HepG2 (cell line): ENCODE data around the gene PHKG2. TPM values are rescaled to one million over a fixed set of nuclear protein-coding genes. Genes with fewer than 3 reads are reported as not detected.

Experiments used
- KAT2B ChIP-seq: fragments of 150-350 bp; IDR thresholded peaks from 2 replicates; pipeline ENCODE4 v1.6.1; 2014; ENCODE audit warnings: low read depth, low read length, borderline replicate concordance
- KLF13 ChIP-seq: sonication (generic); formaldehyde crosslinking; IDR thresholded peaks from 2 replicates; pipeline ENCODE4 v1.4.0; 2020; ENCODE audit warnings: mild to moderate bottlenecking, missing genetic modification reagents
- MEIS2 ChIP-seq: sonication (generic); formaldehyde crosslinking; IDR thresholded peaks from 2 replicates; pipeline ENCODE4 v1.9.0; 2021; ENCODE audit warnings: mild to moderate bottlenecking, missing genetic modification reagents
- TRIM24 ChIP-seq: sonication (generic); formaldehyde crosslinking; IDR thresholded peaks from 2 replicates; pipeline ENCODE4 v1.8.0; 2022; ENCODE audit warnings: mild to moderate bottlenecking, missing genetic modification reagents
- polyA plus RNA-seq, 8 experiments: library from polyadenylated mRNA; depleted of rRNA in 3 of 8; stranded (reverse) in 7 of 8; unstranded in 1 of 8; fragments of >200 nt; fragmentation: Illumina TruSeq in 4 of 8; extraction: Trizol in 4 of 8; gene quantifications; 2 replicates each; pipeline versions ENCODE4 v1.2.1 to v1.2.3, GENCODE V29; 2011 to 2016; ENCODE audit warnings: low read depth in 4 of 8, missing spikeins in 1 of 8, mixed read lengths in 1 of 8; ENCODE audit not compliant: insufficient read depth in 1 of 8
- total RNA-seq, 5 experiments: library from RNA; depleted of rRNA; stranded (reverse); fragments of >200 nt; fragmentation: Illumina TruSeq; extraction: Trizol; gene quantifications; 2 replicates each; pipeline ENCODE4 v1.2.3, GENCODE V29; 2016; ENCODE audit warnings: low read depth in 1 of 5
- TF ChIP-seq, protein P1 (sequence below): sonication (generic); formaldehyde crosslinking; IDR thresholded peaks from 2 replicates; pipeline ENCODE4 v1.4.0; 2020; ENCODE audit warnings: missing genetic modification reagents
- TF ChIP-seq, protein P2 (sequence below), 2 experiments: fragments of 450-650 bp in 1 of 2; sonication (generic) in 1 of 2; formaldehyde crosslinking in 1 of 2; IDR thresholded peaks; 2 replicates each; pipeline versions ENCODE4 v1.6.1 to v1.8.0; 2016 to 2022; ENCODE audit warnings: antibody characterized with exemption in 1 of 2, mild to moderate bottlenecking in 1 of 2, missing genetic modification reagents in 1 of 2

Gene PHKG2
- total and polyA plus RNA-seq, 2 of the 13 experiments (the other 11 are each of a cell fraction or from before 2014, with no cell fraction given) = 37.4 to 42.1 TPM

DNA sequence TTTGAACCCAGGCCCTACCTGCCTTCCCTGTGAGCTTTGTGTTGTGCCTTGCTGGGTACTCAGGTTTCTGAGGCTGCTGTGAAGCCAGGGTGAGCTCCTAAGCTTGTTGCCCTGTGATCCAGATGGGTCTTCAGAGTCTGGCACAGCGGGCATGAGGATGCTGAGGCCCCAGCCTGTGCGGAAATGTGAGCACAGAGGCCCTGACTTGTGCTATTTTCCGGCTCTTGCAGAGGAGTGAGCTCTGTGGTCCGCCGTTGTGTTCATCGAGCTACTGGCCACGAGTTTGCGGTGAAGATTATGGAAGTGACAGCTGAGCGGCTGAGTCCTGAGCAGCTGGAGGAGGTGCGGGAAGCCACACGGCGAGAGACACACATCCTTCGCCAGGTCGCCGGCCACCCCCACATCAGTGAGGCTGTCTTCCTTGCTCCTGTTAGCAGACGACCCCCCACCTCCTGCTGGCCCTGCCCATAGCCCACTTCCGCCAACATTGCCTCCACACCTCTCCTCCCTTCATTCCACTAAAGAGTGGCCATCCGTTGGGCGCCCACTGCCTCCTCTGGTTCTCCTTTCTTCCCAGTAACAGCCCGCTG is 2.7 kb downstream of the PHKG2 start (continued):
- TF ChIP-seq, protein P1, sequence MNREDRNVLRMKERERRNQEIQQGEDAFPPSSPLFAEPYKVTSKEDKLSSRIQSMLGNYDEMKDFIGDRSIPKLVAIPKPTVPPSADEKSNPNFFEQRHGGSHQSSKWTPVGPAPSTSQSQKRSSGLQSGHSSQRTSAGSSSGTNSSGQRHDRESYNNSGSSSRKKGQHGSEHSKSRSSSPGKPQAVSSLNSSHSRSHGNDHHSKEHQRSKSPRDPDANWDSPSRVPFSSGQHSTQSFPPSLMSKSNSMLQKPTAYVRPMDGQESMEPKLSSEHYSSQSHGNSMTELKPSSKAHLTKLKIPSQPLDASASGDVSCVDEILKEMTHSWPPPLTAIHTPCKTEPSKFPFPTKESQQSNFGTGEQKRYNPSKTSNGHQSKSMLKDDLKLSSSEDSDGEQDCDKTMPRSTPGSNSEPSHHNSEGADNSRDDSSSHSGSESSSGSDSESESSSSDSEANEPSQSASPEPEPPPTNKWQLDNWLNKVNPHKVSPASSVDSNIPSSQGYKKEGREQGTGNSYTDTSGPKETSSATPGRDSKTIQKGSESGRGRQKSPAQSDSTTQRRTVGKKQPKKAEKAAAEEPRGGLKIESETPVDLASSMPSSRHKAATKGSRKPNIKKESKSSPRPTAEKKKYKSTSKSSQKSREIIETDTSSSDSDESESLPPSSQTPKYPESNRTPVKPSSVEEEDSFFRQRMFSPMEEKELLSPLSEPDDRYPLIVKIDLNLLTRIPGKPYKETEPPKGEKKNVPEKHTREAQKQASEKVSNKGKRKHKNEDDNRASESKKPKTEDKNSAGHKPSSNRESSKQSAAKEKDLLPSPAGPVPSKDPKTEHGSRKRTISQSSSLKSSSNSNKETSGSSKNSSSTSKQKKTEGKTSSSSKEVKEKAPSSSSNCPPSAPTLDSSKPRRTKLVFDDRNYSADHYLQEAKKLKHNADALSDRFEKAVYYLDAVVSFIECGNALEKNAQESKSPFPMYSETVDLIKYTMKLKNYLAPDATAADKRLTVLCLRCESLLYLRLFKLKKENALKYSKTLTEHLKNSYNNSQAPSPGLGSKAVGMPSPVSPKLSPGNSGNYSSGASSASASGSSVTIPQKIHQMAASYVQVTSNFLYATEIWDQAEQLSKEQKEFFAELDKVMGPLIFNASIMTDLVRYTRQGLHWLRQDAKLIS (CRISPR knock-in tag) = no peak
- TF ChIP-seq KLF13 (CRISPR knock-in tag) (no peak), KAT2B (no peak), MEIS2 (no peak), TRIM24 (CRISPR knock-in tag) (no peak)
- TF ChIP-seq, protein P2, sequence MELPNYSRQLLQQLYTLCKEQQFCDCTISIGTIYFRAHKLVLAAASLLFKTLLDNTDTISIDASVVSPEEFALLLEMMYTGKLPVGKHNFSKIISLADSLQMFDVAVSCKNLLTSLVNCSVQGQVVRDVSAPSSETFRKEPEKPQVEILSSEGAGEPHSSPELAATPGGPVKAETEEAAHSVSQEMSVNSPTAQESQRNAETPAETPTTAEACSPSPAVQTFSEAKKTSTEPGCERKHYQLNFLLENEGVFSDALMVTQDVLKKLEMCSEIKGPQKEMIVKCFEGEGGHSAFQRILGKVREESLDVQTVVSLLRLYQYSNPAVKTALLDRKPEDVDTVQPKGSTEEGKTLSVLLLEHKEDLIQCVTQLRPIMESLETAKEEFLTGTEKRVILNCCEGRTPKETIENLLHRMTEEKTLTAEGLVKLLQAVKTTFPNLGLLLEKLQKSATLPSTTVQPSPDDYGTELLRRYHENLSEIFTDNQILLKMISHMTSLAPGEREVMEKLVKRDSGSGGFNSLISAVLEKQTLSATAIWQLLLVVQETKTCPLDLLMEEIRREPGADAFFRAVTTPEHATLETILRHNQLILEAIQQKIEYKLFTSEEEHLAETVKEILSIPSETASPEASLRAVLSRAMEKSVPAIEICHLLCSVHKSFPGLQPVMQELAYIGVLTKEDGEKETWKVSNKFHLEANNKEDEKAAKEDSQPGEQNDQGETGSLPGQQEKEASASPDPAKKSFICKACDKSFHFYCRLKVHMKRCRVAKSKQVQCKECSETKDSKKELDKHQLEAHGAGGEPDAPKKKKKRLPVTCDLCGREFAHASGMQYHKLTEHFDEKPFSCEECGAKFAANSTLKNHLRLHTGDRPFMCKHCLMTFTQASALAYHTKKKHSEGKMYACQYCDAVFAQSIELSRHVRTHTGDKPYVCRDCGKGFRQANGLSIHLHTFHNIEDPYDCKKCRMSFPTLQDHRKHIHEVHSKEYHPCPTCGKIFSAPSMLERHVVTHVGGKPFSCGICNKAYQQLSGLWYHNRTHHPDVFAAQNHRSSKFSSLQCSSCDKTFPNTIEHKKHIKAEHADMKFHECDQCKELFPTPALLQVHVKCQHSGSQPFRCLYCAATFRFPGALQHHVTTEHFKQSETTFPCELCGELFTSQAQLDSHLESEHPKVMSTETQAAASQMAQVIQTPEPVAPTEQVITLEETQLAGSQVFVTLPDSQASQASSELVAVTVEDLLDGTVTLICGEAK (IDR thresholded peaks at IDR 0.05) = no peak
- TF ChIP-seq, protein P2 (CRISPR knock-in tag; IDR thresholded peaks at IDR 0.05) = no peak
- TF ChIP-seq, all 625 proteins: peak for 0
